H9 (cell line): ENCODE measurements around the gene TUB. TPM values are rescaled to one million over a fixed set of nuclear protein-coding genes. Genes with fewer than 3 reads are reported as not detected.

ENCODE experiments used
- DNase-seq: peaks from one replicate; pipeline ENCODE4 v3.0.0-alpha.2; 2017
- H2AFZ ChIP-seq: one replicate; pipeline ENCODE4 v1.6.1; 2013; ENCODE audit warnings: mild to moderate bottlenecking, low read length, control low read depth, moderate library complexity
- H2AK5ac ChIP-seq: 2 replicates; pipeline ENCODE4 v1.6.1; 2013; ENCODE audit warnings: low read length, control low read depth, mixed read lengths; ENCODE audit not compliant: insufficient read length
- H2BK120ac ChIP-seq: one replicate; pipeline ENCODE4 v1.6.1; 2013; ENCODE audit warnings: low read depth, mild to moderate bottlenecking, low read length, control low read depth, inconsistent platforms; ENCODE audit not compliant: poor library complexity, severe bottlenecking
- H2BK12ac ChIP-seq: 2 replicates; pipeline ENCODE4 v1.6.1; 2013; ENCODE audit warnings: low read length, control low read depth, mixed read lengths, low read depth; ENCODE audit not compliant: insufficient read length
- H2BK15ac ChIP-seq: 2 replicates; pipeline ENCODE4 v1.6.1; 2013; ENCODE audit warnings: low read depth, low read length, control low read depth
- H2BK20ac ChIP-seq: one replicate; pipeline ENCODE4 v1.6.1; 2013; ENCODE audit warnings: low read depth, mild to moderate bottlenecking, low read length, control low read depth, inconsistent platforms; ENCODE audit not compliant: poor library complexity, severe bottlenecking
- H2BK5ac ChIP-seq: 2 replicates; pipeline ENCODE4 v1.6.1; 2013; ENCODE audit warnings: low read length, control low read depth, mixed read lengths; ENCODE audit not compliant: insufficient read length
- H3K14ac ChIP-seq: 2 replicates; pipeline ENCODE4 v1.6.1; 2013; ENCODE audit warnings: low read length, control low read depth; ENCODE audit not compliant: insufficient read depth
- H3K18ac ChIP-seq: 2 replicates; pipeline ENCODE4 v1.6.1; 2013; ENCODE audit warnings: low read depth, mild to moderate bottlenecking, mixed read lengths, low read length, control low read depth; ENCODE audit not compliant: insufficient read length
- H3K23ac ChIP-seq: 2 replicates; pipeline ENCODE4 v1.6.1; 2013; ENCODE audit warnings: low read length, control low read depth, mixed read lengths, low read depth; ENCODE audit not compliant: insufficient read length
- H3K23me2 ChIP-seq: 2 replicates; pipeline ENCODE4 v1.6.1; 2013; ENCODE audit warnings: low read depth, mild to moderate bottlenecking, mixed read lengths, low read length, control low read depth; ENCODE audit not compliant: insufficient read length, poor library complexity, severe bottlenecking
- H3K27ac ChIP-seq: 2 replicates; pipeline ENCODE4 v1.5.1; 2013; ENCODE audit warnings: low read length, control low read depth, mixed read lengths, low read depth; ENCODE audit not compliant: insufficient read length
- H3K27me3 ChIP-seq: 2 replicates; pipeline ENCODE4 v1.6.1; 2013; ENCODE audit warnings: low read length, control low read depth, inconsistent platforms; ENCODE audit not compliant: insufficient read depth
- H3K4ac ChIP-seq: 2 replicates; pipeline ENCODE4 v1.6.1; 2013; ENCODE audit warnings: low read depth, mild to moderate bottlenecking, control low read depth, inconsistent platforms, low read length, moderate library complexity
- H3K4me1 ChIP-seq: 2 replicates; pipeline ENCODE4 v1.6.1; 2013; ENCODE audit warnings: low read length, control low read depth, inconsistent platforms; ENCODE audit not compliant: insufficient read depth
- H3K4me2 ChIP-seq: 2 replicates; pipeline ENCODE4 v1.6.1; 2013; ENCODE audit warnings: low read length, control low read depth, mixed read lengths; ENCODE audit not compliant: insufficient read length, insufficient read depth
- H3K56ac ChIP-seq: 2 replicates; pipeline ENCODE4 v1.6.1; 2013; ENCODE audit warnings: low read depth, mild to moderate bottlenecking, mixed read lengths, low read length, control low read depth; ENCODE audit not compliant: insufficient read length
- H3K79me1 ChIP-seq: 2 replicates; pipeline ENCODE4 v1.6.1; 2013; ENCODE audit warnings: low read depth, mild to moderate bottlenecking, moderate library complexity, low read length, control low read depth, inconsistent platforms; ENCODE audit not compliant: insufficient read depth, poor library complexity, severe bottlenecking
- H3K79me2 ChIP-seq: 2 replicates; pipeline ENCODE4 v1.6.1; 2013; ENCODE audit warnings: low read length, control low read depth, inconsistent platforms; ENCODE audit not compliant: insufficient read depth
- H3K9ac ChIP-seq: 2 replicates; pipeline ENCODE4 v1.6.1; 2013; ENCODE audit warnings: low read length, control low read depth, mixed read lengths; ENCODE audit not compliant: insufficient read length; ENCODE audit errors: extremely low read depth
- H3K9me3 ChIP-seq: one replicate; pipeline ENCODE4 v1.6.1; 2013; ENCODE audit warnings: low read depth, low read length, inconsistent platforms; ENCODE audit not compliant: control insufficient read depth
- H3T11ph ChIP-seq: one replicate; pipeline ENCODE4 v1.6.1; 2013; ENCODE audit warnings: mild to moderate bottlenecking, low read length, control low read depth, inconsistent platforms
- H4K20me1 ChIP-seq: one replicate; pipeline ENCODE4 v1.6.1; 2013; ENCODE audit not compliant: control insufficient read depth, insufficient read length, insufficient read depth
- H4K5ac ChIP-seq: 2 replicates; pipeline ENCODE4 v1.6.1; 2013; ENCODE audit warnings: low read depth, mild to moderate bottlenecking, mixed read lengths, low read length, control low read depth; ENCODE audit not compliant: insufficient read length
- H4K8ac ChIP-seq: replicated peaks from 2 replicates; pipeline ENCODE4 v1.6.1; 2013; ENCODE audit warnings: low read length, control low read depth, mixed read lengths, low read depth; ENCODE audit not compliant: insufficient read length
- H4K91ac ChIP-seq: 2 replicates; pipeline ENCODE4 v1.6.1; 2013; ENCODE audit warnings: low read depth, mild to moderate bottlenecking, moderate library complexity, mixed read lengths, low read length, control low read depth; ENCODE audit not compliant: insufficient read length
- H3K27ac Mint-ChIP-seq, 3 experiments: 2 replicates in 2 of 3; 3 replicates in 1 of 3; pipeline ENCODE4 v1.8.0; 2020 to 2021; ENCODE audit warnings: mixed read lengths in 3 of 3, mild to moderate bottlenecking in 1 of 3, moderate library complexity in 1 of 3
- H3K27me3 Mint-ChIP-seq: 2 replicates; pipeline ENCODE4 v1.8.0; 2021; ENCODE audit warnings: low read depth, mild to moderate bottlenecking, moderate library complexity, mixed read lengths
- H3K36me3 Mint-ChIP-seq, 3 experiments: 2 replicates in 2 of 3; 3 replicates in 1 of 3; pipeline ENCODE4 v1.8.0; 2020 to 2021; ENCODE audit warnings: low read depth in 3 of 3, mixed read lengths in 3 of 3; ENCODE audit not compliant: insufficient read depth in 1 of 3
- H3K4me1 Mint-ChIP-seq, 2 experiments: 2 replicates each; pipeline ENCODE4 v1.8.0; 2020; ENCODE audit warnings: mixed read lengths in 2 of 2
- H3K4me3 Mint-ChIP-seq, 2 experiments: 2 replicates in 1 of 2; 3 replicates in 1 of 2; pipeline ENCODE4 v1.8.0; 2020 to 2021; ENCODE audit warnings: mild to moderate bottlenecking in 2 of 2, mixed read lengths in 2 of 2, moderate library complexity in 1 of 2
- H3K9me3 Mint-ChIP-seq, 2 experiments: 2 replicates in 1 of 2; 3 replicates in 1 of 2; pipeline ENCODE4 v1.8.0; 2020; ENCODE audit warnings: mild to moderate bottlenecking in 2 of 2, mixed read lengths in 2 of 2, moderate library complexity in 1 of 2
- WGBS: extraction: QIAGEN DNeasy Blood & Tissue Kit; methylation state at CpG from one replicate; pipeline ENCODE4 v1.1.7; 2013; ENCODE audit warnings: missing lambda C conversion rate, low lambda C conversion rate, mixed read lengths; ENCODE audit not compliant: insufficient read length; ENCODE audit errors: extremely low coverage; 5-methylcytosine and 5-hydroxymethylcytosine counted together
- total RNA-seq: library from RNA; stranded (reverse); gene quantifications from 2 replicates; pipeline ENCODE4 v1.2.1, GENCODE V29; 2021
- TF ChIP-seq, protein P1 (sequence below): fragments of 200-600 bp; sonication (generic); conservative IDR thresholded peaks from 3 replicates; pipeline ENCODE4 v1.8.0; 2021; ENCODE audit warnings: antibody characterized with exemption, mild to moderate bottlenecking

The TUB gene
- total RNA-seq, 1 experiment from 2014 or later, result 14.8 TPM

DNA sequence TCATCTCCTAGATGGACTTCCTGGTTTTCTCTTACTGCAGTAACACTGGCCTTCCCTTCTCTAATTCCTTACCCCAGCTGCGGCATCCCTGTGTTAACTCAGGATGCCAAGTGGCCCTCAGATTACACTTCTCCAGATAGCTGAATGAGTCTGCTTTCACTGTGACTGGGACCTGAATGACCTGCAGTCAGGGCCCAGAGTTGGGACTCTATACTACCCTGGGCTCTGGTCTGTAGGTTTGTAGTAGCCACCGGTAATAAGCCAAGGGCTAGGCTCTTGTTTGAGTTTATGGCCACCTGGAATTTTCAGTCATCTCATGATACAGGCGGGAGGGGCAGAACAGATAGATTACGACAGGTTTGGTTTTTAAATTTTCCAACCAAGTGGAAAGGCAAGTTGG is 24.1 kb downstream of the TUB start:
- no peak overlapping the region for H3K23ac ChIP-seq
- Mint-ChIP-seq H3K4me3 (no peak overlapping the region), H3K4me1 (no peaks in the 10 kb centered on the region), H3K36me3 (peaks cover 7 to 59% (median 16%) of the 10 kb centered on the region in 3 experiments; a peak in 5 of 7 replicates), H3K27me3 (no peaks in the 10 kb centered on the region), H3K9me3 (no peaks in the 10 kb centered on the region), H3K27ac (no peak overlapping the region)
- no peak overlapping the region for H2BK12ac ChIP-seq
- no peak overlapping the region for H2AFZ ChIP-seq
- H2BK20ac ChIP-seq, result no peak overlapping the region
- no peaks in the 10 kb centered on the region for H4K20me1 ChIP-seq
- H3K18ac ChIP-seq, result no peak overlapping the region
- H3K79me1 ChIP-seq, result no peaks in the 10 kb centered on the region
- no peak overlapping the region for H2BK120ac ChIP-seq
- H3K9ac ChIP-seq, result no peak overlapping the region
- TF ChIP-seq, protein P1, sequence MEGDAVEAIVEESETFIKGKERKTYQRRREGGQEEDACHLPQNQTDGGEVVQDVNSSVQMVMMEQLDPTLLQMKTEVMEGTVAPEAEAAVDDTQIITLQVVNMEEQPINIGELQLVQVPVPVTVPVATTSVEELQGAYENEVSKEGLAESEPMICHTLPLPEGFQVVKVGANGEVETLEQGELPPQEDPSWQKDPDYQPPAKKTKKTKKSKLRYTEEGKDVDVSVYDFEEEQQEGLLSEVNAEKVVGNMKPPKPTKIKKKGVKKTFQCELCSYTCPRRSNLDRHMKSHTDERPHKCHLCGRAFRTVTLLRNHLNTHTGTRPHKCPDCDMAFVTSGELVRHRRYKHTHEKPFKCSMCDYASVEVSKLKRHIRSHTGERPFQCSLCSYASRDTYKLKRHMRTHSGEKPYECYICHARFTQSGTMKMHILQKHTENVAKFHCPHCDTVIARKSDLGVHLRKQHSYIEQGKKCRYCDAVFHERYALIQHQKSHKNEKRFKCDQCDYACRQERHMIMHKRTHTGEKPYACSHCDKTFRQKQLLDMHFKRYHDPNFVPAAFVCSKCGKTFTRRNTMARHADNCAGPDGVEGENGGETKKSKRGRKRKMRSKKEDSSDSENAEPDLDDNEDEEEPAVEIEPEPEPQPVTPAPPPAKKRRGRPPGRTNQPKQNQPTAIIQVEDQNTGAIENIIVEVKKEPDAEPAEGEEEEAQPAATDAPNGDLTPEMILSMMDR, result no peak
- H2BK5ac ChIP-seq, result no peak overlapping the region
- DNase-seq, result no peak
- H3K27me3 ChIP-seq, result no peaks in the 10 kb centered on the region
- H3K9me3 ChIP-seq, result no peaks in the 10 kb centered on the region
- H3K4ac ChIP-seq, result no peak overlapping the region
- H4K5ac ChIP-seq, result no peak overlapping the region
- H3K23me2 ChIP-seq, result no peaks in the 10 kb centered on the region
- no peaks in the 10 kb centered on the region; the same call in 1 of the 2 replicates for H3K79me2 ChIP-seq
- H3K4me1 ChIP-seq, result no peaks in the 10 kb centered on the region
- no peak overlapping the region for H3K56ac ChIP-seq
- H4K8ac ChIP-seq, result no peak overlapping the region
- H3K14ac ChIP-seq, result no peak overlapping the region
- H3K27ac ChIP-seq, result no peak overlapping the region
- no peak overlapping the region for H2BK15ac ChIP-seq
- H4K91ac ChIP-seq, result no peak overlapping the region
- no peak overlapping the region for H3K4me2 ChIP-seq
- H2AK5ac ChIP-seq, result no peak overlapping the region
- H3T11ph ChIP-seq, result no peak overlapping the region
- WGBS, result no CpG with 5 or more reads among the region's 4 CpGs
